ENCODE results near the gene FANCF. TPM values are rescaled to one million over a fixed set of nuclear protein-coding genes. Genes with fewer than 3 reads are reported as not detected.

Gene FANCF
- polyA plus RNA-seq, 3 donors: 1.1 to 3.9 (median 2.8) TPM

DNA sequence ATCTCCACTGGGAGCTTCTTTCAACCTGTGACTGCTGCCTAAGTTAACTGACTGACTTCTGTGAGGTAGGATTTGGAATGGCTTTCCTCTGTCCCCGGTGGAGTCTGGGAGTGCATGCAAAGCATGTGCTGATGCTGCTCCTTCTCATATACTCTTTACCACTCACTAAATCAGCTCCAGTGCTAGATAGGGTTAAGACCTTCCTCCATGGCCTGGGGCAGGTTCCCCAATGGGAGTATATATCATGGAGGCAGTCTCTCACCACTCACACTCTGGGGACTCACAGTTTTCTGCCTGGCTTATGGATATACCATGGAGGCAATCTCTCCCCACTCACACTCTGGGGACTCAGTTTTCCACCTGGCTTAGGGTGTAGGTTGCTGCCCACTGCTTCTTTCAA, 10.1 kb upstream of the FANCF start:
- Histone ChIP-seq H3K4me2 (replicated peaks; ENCODE audit: extremely low read depth, low read length, poor library complexity, severe bottlenecking) (no peak overlapping the region), H3K9ac (ENCODE audit: insufficient read depth, low read length, poor library complexity, severe bottlenecking) (no peak overlapping the region), H3K27ac (ENCODE audit: low read depth in 1 of 2, low read length in 2 of 2) (no peak overlapping the region), H3K4me3 (replicated peaks in 1 of 3; ENCODE audit: low read depth in 2 of 3, low read length in 3 of 3) (no peak overlapping the region), H3K4me1 (ENCODE audit: control insufficient read depth in 1 of 2, insufficient read depth in 2 of 2, low read length in 2 of 2) (no peaks in the 10 kb centered on the region), H3K27me3 (ENCODE audit: control insufficient read depth in 2 of 2, insufficient read depth in 2 of 2, low read length in 2 of 2) (no peaks in the 10 kb centered on the region), H2AFZ (ENCODE audit: insufficient read depth, low read depth, low read length, poor library complexity, severe bottlenecking) (no peak overlapping the region), H3K79me2 (ENCODE audit: insufficient read depth, low read length) (no peaks in the 10 kb centered on the region), H3K9me3 (replicated peaks in 1 of 2; ENCODE audit: control insufficient read depth in 1 of 2, insufficient read depth in 1 of 2, low read length in 2 of 2) (no peaks in the 10 kb centered on the region), H4K20me1 (ENCODE audit: insufficient read depth, low read length) (no peaks in the 10 kb centered on the region), H3K36me3 (replicated peaks in 1 of 2; ENCODE audit: control insufficient read depth in 1 of 2, insufficient read depth in 2 of 2, low read length in 2 of 2) (no peaks in the 10 kb centered on the region)
- WGBS (ENCODE audit: insufficient coverage): no CpG with 5 or more reads among the region's 1 CpG
- Mint-ChIP-seq H3K9me3 (peaks cover 0 to 5% (median 0%) of the 10 kb centered on the region in 7 donors), H3K27ac (peak overlapping the region in 1 of 7 donors; percentile 31), H3K4me1 (peaks cover 2% of the 10 kb centered on the region), H3K27me3 (ENCODE audit: low read depth in 3 of 3) (peaks cover 0 to 2% (median 0%) of the 10 kb centered on the region in 3 donors), H3K36me3 (no peaks in the 10 kb centered on the region), H3K4me3 (no peak overlapping the region)
- TF ChIP-seq, protein P1, sequence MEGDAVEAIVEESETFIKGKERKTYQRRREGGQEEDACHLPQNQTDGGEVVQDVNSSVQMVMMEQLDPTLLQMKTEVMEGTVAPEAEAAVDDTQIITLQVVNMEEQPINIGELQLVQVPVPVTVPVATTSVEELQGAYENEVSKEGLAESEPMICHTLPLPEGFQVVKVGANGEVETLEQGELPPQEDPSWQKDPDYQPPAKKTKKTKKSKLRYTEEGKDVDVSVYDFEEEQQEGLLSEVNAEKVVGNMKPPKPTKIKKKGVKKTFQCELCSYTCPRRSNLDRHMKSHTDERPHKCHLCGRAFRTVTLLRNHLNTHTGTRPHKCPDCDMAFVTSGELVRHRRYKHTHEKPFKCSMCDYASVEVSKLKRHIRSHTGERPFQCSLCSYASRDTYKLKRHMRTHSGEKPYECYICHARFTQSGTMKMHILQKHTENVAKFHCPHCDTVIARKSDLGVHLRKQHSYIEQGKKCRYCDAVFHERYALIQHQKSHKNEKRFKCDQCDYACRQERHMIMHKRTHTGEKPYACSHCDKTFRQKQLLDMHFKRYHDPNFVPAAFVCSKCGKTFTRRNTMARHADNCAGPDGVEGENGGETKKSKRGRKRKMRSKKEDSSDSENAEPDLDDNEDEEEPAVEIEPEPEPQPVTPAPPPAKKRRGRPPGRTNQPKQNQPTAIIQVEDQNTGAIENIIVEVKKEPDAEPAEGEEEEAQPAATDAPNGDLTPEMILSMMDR (IDR thresholded peaks at IDR 0.05): no peak
- intact Hi-C loops (cut with micrococcal nuclease): no loop called here
- no peak for DNase-seq

DNA sequence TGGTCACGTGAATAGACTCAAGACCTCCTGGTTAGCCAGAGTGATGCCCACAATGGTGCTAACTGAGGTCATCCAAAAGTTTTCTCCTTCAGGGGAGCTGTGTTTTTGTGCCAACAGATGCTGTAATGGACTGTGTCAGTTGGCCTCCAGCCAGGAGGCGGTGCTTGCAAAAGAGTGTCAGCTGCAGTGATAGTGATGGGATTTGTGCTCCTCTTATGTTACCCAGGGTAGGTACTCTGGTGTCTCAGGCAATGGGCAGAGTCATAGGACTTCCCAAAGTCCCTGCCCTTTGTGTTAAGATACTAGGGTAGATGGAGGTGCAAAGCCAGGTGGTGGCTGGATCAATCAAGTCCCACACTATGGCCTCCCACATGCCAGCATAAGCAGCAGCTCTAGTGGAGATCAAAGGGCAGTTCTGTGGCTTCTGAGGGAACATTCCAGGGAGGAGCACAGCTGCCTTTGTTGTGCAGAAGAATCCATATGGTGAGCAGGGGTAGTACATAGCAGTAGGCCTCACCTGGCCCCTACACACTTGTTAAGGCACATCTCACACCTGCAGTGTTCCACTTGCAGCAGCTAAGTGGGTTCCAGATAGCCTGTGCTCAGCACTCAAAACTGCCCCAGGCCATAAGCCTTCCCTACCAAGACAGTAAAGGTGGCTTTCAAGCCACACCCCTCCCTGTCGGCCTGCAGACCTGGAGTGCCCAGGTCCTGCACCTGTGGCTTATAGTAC, 9.4 kb upstream of the FANCF start:
- Histone ChIP-seq H3K4me3 (replicated peaks in 1 of 3; ENCODE audit: low read depth in 2 of 3, low read length in 3 of 3) (no peak overlapping the region), H3K79me2 (ENCODE audit: insufficient read depth, low read length) (no peaks in the 10 kb centered on the region), H3K4me2 (replicated peaks; ENCODE audit: extremely low read depth, low read length, poor library complexity, severe bottlenecking) (no peak overlapping the region), H3K9ac (ENCODE audit: insufficient read depth, low read length, poor library complexity, severe bottlenecking) (no peak overlapping the region), H3K9me3 (replicated peaks in 1 of 2; ENCODE audit: control insufficient read depth in 1 of 2, insufficient read depth in 1 of 2, low read length in 2 of 2) (no peaks in the 10 kb centered on the region), H2AFZ (ENCODE audit: insufficient read depth, low read depth, low read length, poor library complexity, severe bottlenecking) (no peak overlapping the region), H4K20me1 (ENCODE audit: insufficient read depth, low read length) (no peaks in the 10 kb centered on the region), H3K27ac (ENCODE audit: low read depth in 1 of 2, low read length in 2 of 2) (no peak overlapping the region), H3K27me3 (ENCODE audit: control insufficient read depth in 2 of 2, insufficient read depth in 2 of 2, low read length in 2 of 2) (no peaks in the 10 kb centered on the region), H3K4me1 (ENCODE audit: control insufficient read depth in 1 of 2, insufficient read depth in 2 of 2, low read length in 2 of 2) (no peaks in the 10 kb centered on the region), H3K36me3 (replicated peaks in 1 of 2; ENCODE audit: control insufficient read depth in 1 of 2, insufficient read depth in 2 of 2, low read length in 2 of 2) (no peaks in the 10 kb centered on the region)
- intact Hi-C loops (cut with micrococcal nuclease): no loop called here
- H3K27me3 Mint-ChIP-seq (ENCODE audit: low read depth in 3 of 3): peaks cover 0 to 2% (median 0%) of the 10 kb centered on the region in 3 donors
- no peak overlapping the region for H3K4me3 Mint-ChIP-seq
- WGBS (ENCODE audit: insufficient coverage): 90% methylated on average over 3 of the region's 3 CpGs
- peaks cover 0 to 5% (median 0%) of the 10 kb centered on the region in 7 donors for H3K9me3 Mint-ChIP-seq
- peaks cover 2% of the 10 kb centered on the region for H3K4me1 Mint-ChIP-seq
- no peak for DNase-seq
- no peak overlapping the region for H3K27ac Mint-ChIP-seq
- TF ChIP-seq, protein P1 (IDR thresholded peaks at IDR 0.05): no peak
- H3K36me3 Mint-ChIP-seq: no peaks in the 10 kb centered on the region
